ENCODE results near the gene PSPN.
"Not testable (repeated sequence)": the region's sequence is repeated elsewhere in the genome, so short reads cannot be mapped to it uniquely, and the experiment has no call there.

PSPN gene

GRCh38 chr19:6355321-6356040, 20.3 kb downstream of the PSPN start:
- H3K4me1 ChIP-seq (ENCODE audit: control insufficient read depth, low read depth, low read length): not testable (repeated sequence)

GRCh38 chr19:6354098-6354674, 21.5 kb downstream of the PSPN start:
- Histone ChIP-seq H3K23ac (ENCODE audit: low read length) (no peak overlapping the region), H3K4me2 (ENCODE audit: low read length) (no peak overlapping the region)
- no peak for DNase-seq

More at GRCh38 chr19:6355321-6356040, 20.3 kb downstream of the PSPN start:
- not testable (repeated sequence) for H4K8ac ChIP-seq (ENCODE audit: low read depth, low read length); H3K9ac ChIP-seq (ENCODE audit: low read length); H4K5ac ChIP-seq (ENCODE audit: low read length); H3K23ac ChIP-seq (ENCODE audit: low read length); H3K4me2 ChIP-seq (ENCODE audit: low read length); H2BK15ac ChIP-seq (replicated peaks; ENCODE audit: low read depth); H2AK5ac ChIP-seq (ENCODE audit: low read length); H2BK5ac ChIP-seq (ENCODE audit: low read length); DNase-seq; H3K79me2 ChIP-seq (ENCODE audit: control insufficient read depth, insufficient read depth, low read length); H3K27me3 ChIP-seq (ENCODE audit: insufficient read depth, low read length, poor library complexity); H3K79me1 ChIP-seq (ENCODE audit: low read length); H3K4me3 ChIP-seq (ENCODE audit: low read length); H3K4ac ChIP-seq (ENCODE audit: low read depth, low read length); H3K56ac ChIP-seq (ENCODE audit: low read length); H3K36me3 ChIP-seq (ENCODE audit: control insufficient read depth, insufficient read depth, low read length); H3K18ac ChIP-seq (ENCODE audit: low read length); H3K27ac ChIP-seq (ENCODE audit: low read depth, low read length); H2BK120ac ChIP-seq (ENCODE audit: low read depth, low read length)
- no CpG with 5 or more reads among the region's 46 CpGs for WGBS (ENCODE audit: extremely low coverage, insufficient coverage, low lambda C conversion rate)

GRCh38 chr19:6352381-6353165, 23.2 kb downstream of the PSPN start:
- Histone ChIP-seq H3K23ac (ENCODE audit: low read length) (no peak overlapping the region), H2AK5ac (ENCODE audit: low read length) (no peak overlapping the region), H3K4ac (ENCODE audit: low read depth, low read length) (no peak overlapping the region), H3K18ac (ENCODE audit: low read length) (no peak overlapping the region), H3K4me3 (ENCODE audit: low read length) (no peak overlapping the region), H2BK15ac (replicated peaks; ENCODE audit: low read depth) (no peak overlapping the region), H3K4me1 (ENCODE audit: control insufficient read depth, low read depth, low read length) (no peaks in the 10 kb centered on the region), H4K8ac (ENCODE audit: low read depth, low read length) (no peak overlapping the region), H3K79me1 (ENCODE audit: low read length) (no peaks in the 10 kb centered on the region), H3K27ac (ENCODE audit: low read depth, low read length) (no peak overlapping the region), H2BK120ac (ENCODE audit: low read depth, low read length) (no peak overlapping the region), H3K56ac (ENCODE audit: low read length) (no peak overlapping the region), H3K79me2 (ENCODE audit: control insufficient read depth, insufficient read depth, low read length) (no peaks in the 10 kb centered on the region), H4K5ac (ENCODE audit: low read length) (no peak overlapping the region), H3K27me3 (ENCODE audit: insufficient read depth, low read length, poor library complexity) (no peaks in the 10 kb centered on the region), H3K36me3 (ENCODE audit: control insufficient read depth, insufficient read depth, low read length) (no peaks in the 10 kb centered on the region), H3K4me2 (ENCODE audit: low read length) (no peak overlapping the region), H3K9ac (ENCODE audit: low read length) (no peak overlapping the region), H2BK5ac (ENCODE audit: low read length) (no peak overlapping the region)
- no peak for DNase-seq
- no CpG with 5 or more reads among the region's 2 CpGs for WGBS (ENCODE audit: extremely low coverage, insufficient coverage, low lambda C conversion rate)

More at GRCh38 chr19:6354098-6354674, 21.5 kb downstream of the PSPN start:
- Histone ChIP-seq H3K79me1 (ENCODE audit: low read length) (no peaks in the 10 kb centered on the region), H2BK120ac (ENCODE audit: low read depth, low read length) (no peak overlapping the region), H3K9ac (ENCODE audit: low read length) (no peak overlapping the region), H4K8ac (ENCODE audit: low read depth, low read length) (no peak overlapping the region), H3K56ac (ENCODE audit: low read length) (no peak overlapping the region), H2BK5ac (ENCODE audit: low read length) (no peak overlapping the region), H3K36me3 (ENCODE audit: control insufficient read depth, insufficient read depth, low read length) (no peaks in the 10 kb centered on the region), H3K27ac (ENCODE audit: low read depth, low read length) (no peak overlapping the region), H3K27me3 (ENCODE audit: insufficient read depth, low read length, poor library complexity) (no peaks in the 10 kb centered on the region), H4K5ac (ENCODE audit: low read length) (no peak overlapping the region), H2BK15ac (replicated peaks; ENCODE audit: low read depth) (no peak overlapping the region), H3K79me2 (ENCODE audit: control insufficient read depth, insufficient read depth, low read length) (no peaks in the 10 kb centered on the region), H3K4me1 (ENCODE audit: control insufficient read depth, low read depth, low read length) (no peaks in the 10 kb centered on the region), H3K4me3 (ENCODE audit: low read length) (no peak overlapping the region), H3K18ac (ENCODE audit: low read length) (no peak overlapping the region), H2AK5ac (ENCODE audit: low read length) (no peak overlapping the region), H3K4ac (ENCODE audit: low read depth, low read length) (no peak overlapping the region)
- WGBS (ENCODE audit: extremely low coverage, insufficient coverage, low lambda C conversion rate): no CpG with 5 or more reads among the region's 4 CpGs

- Histone ChIP-seq H3K18ac (ENCODE audit: low read length) (no peak overlapping the region), H3K23ac (ENCODE audit: low read length) (no peak overlapping the region), H3K27me3 (ENCODE audit: insufficient read depth, low read length, poor library complexity) (no peaks in the 10 kb centered on the region), H3K4me3 (ENCODE audit: low read length) (no peak overlapping the region), H3K79me1 (ENCODE audit: low read length) (no peaks in the 10 kb centered on the region), H3K79me2 (ENCODE audit: control insufficient read depth, insufficient read depth, low read length) (no peaks in the 10 kb centered on the region), H3K9ac (ENCODE audit: low read length) (no peak overlapping the region), H2BK15ac (replicated peaks; ENCODE audit: low read depth) (no peak overlapping the region), H2BK120ac (ENCODE audit: low read depth, low read length) (no peak overlapping the region), H3K4me2 (ENCODE audit: low read length) (no peak overlapping the region), H3K4me1 (ENCODE audit: control insufficient read depth, low read depth, low read length) (no peaks in the 10 kb centered on the region), H3K56ac (ENCODE audit: low read length) (no peak overlapping the region), H4K5ac (ENCODE audit: low read length) (no peak overlapping the region), H2AK5ac (ENCODE audit: low read length) (no peak overlapping the region), H3K27ac (ENCODE audit: low read depth, low read length) (no peak overlapping the region), H3K4ac (ENCODE audit: low read depth, low read length) (no peak overlapping the region), H4K8ac (ENCODE audit: low read depth, low read length) (no peak overlapping the region), H2BK5ac (ENCODE audit: low read length) (no peak overlapping the region), H3K36me3 (ENCODE audit: control insufficient read depth, insufficient read depth, low read length) (no peaks in the 10 kb centered on the region)
- no peak for DNase-seq
- WGBS (ENCODE audit: extremely low coverage, insufficient coverage, low lambda C conversion rate): no CpG with 5 or more reads among the region's 2 CpGs
Measured at GRCh38 chr19:6350688-6351087, 25.0 kb downstream of the PSPN start.

GRCh38 chr19:6349271-6349670, 26.5 kb downstream of the PSPN start:
- H3K27me3 ChIP-seq (ENCODE audit: insufficient read depth, low read length, poor library complexity); DNase-seq; H3K36me3 ChIP-seq (ENCODE audit: control insufficient read depth, insufficient read depth, low read length); H3K27ac ChIP-seq (ENCODE audit: low read depth, low read length); H3K4me2 ChIP-seq (ENCODE audit: low read length); H4K5ac ChIP-seq (ENCODE audit: low read length); H3K18ac ChIP-seq (ENCODE audit: low read length); H3K4me3 ChIP-seq (ENCODE audit: low read length); H3K4me1 ChIP-seq (ENCODE audit: control insufficient read depth, low read depth, low read length); H3K4ac ChIP-seq (ENCODE audit: low read depth, low read length); H2AK5ac ChIP-seq (ENCODE audit: low read length); H3K23ac ChIP-seq (ENCODE audit: low read length); H3K9ac ChIP-seq (ENCODE audit: low read length); H3K56ac ChIP-seq (ENCODE audit: low read length); H2BK120ac ChIP-seq (ENCODE audit: low read depth, low read length); H4K8ac ChIP-seq (ENCODE audit: low read depth, low read length); H2BK5ac ChIP-seq (ENCODE audit: low read length); H3K79me1 ChIP-seq (ENCODE audit: low read length); H2BK15ac ChIP-seq (replicated peaks; ENCODE audit: low read depth); H3K79me2 ChIP-seq (ENCODE audit: control insufficient read depth, insufficient read depth, low read length): not testable (repeated sequence)
- WGBS (ENCODE audit: extremely low coverage, insufficient coverage, low lambda C conversion rate): no CpG with 5 or more reads among the region's 2 CpGs
